Hair follicular keratinocyte (primary cell): ENCODE data around the gene TEKT5. TPM values are rescaled to one million over a fixed set of nuclear protein-coding genes. Genes with fewer than 3 reads are reported as not detected.

ENCODE experiments used
- total RNA-seq: library from RNA; depleted of rRNA; stranded (reverse); fragments of >200 nt; gene quantifications from 2 replicates; pipeline ENCODE4 v1.2.3, GENCODE V29; 2015

Gene TEKT5
- not detected in 2 replicates for total RNA-seq

DNA sequence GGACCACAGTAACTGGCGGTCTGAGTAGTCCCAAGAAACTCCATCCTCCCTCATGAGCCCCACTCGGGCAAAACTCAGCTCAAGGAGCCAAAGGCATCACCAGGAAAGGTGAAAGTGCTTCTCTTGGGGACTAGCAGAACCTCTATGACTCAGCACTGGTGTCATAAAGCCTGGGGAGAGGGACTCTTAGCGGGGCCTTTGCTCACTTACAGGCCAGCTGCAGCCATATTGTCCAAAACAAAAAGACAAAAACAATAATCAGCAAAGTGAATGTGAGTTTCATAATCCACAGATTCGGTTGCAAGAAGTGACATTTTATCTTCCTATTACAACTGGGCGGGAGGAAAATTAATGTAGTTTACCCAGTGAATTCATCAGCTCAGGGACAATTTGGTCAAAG, at the start of gene TEKT5:
Gene TEKT5 (minus strand): TSS at position 101 of the 400 bp plus-strand sequence. CDS start 57 bp downstream, at position 44.

DNA sequence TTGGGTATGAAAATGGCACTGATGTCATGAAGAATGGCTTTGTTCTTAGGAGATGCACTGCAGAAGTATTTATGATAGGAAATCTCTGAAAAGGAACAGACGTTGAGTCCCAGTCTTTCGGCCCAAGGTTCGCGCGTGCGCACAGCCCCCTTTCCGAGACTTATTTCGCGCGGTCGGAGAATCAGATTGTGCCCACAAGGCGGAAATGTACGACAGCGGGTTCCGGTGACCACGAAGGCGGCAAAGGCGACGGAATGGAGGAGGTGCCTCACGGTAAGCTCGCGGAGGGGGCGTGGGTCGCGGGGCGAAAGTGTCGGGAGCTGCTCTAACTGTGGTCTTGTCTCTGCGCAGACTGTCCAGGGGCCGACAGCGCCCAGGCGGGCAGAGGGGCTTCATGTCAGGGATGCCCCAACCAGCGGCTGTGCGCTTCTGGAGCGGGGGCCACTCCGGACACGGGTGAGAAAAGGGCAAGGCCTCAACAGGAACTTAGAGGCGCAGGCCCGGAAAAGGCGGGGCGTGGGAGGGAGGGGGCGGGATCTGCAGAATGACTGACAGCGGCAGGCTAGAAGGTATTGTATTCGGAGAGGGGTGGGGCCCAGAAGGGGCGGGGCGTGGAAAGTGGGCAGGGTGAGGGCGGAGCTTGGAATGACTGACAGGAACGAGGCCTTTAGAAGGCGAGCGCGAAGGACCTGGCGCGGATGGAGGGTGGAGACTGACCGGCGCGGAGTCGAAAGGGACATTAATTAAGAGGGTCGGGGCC, 49.1 kb upstream of the TEKT5 start, which contains the start of gene NUBP1:
Gene NUBP1 (plus strand): TSS at position 233 of the 760 bp plus-strand sequence. CDS start 22 bp downstream, at position 255.

DNA sequence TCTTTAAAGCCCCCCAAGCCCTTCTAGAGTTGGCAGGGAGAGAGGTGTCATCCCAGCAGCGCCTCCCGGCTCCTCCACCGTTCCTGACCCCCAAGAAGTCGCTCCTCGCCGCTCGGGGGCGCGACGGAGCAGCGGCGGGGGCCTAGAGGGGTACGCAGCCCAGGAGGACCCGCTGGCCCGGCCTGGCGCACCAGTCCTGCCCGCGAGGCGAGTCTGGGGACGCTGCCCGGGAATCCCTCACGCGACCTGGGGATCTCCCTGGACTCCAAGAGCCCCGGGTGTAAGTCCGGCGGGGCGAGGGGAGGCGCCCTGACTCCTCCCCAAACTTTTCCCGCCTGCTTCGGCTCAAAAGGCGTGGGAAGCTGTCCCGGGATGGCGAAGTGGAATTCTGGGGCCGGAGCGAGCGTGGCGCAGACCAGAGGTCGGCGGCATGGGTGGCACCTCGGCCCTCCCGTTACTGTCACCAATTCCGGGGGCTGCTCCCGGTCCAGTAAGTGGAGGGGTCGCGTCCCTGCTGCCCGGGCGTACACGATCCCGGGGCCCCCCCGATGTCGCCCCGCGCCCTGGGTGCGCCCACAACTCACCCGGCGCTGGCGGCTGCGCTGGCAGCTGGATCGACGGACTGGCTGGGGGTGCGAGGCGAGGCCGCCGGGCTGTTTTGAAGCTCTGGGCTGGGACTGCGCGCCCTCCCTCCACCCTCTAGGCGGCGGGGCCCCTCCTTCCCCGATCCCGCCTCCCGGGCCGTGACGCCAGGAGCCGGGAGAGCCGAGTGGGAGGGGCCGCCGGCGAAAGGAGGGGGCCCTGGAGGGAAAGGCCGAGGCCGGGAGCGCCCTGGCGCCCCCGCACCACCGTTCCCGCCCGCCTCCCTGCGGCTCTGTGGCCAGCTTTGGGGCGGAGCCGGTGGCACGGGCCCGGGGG, 114.5 kb downstream of the TEKT5 start, which contains the start of gene EMP2:
Gene EMP2 (minus strand): TSS at position 634 of the 918 bp plus-strand sequence. CDS start 32,981 bp downstream, outside the sequence.

Other genes starting within 250 kb of the TEKT5 start
- 17.0 and 23.0 TPM in 2 replicates for gene EMP2, start 114.3 kb downstream of the TEKT5 start, total RNA-seq
- 24.6 and 31.3 TPM in 2 replicates for gene NUBP1, start 48.9 kb upstream of the TEKT5 start, total RNA-seq
- not detected in 2 replicates for gene TVP23A, start 123.9 kb upstream of the TEKT5 start, total RNA-seq
- gene CIITA, start 182.3 kb upstream of the TEKT5 start, total RNA-seq = 0.04 TPM in 1 of 2 replicates, not detected in the other
- gene DEXI, start 247.5 kb upstream of the TEKT5 start, total RNA-seq = 82.4 and 82.9 TPM in 2 replicates
- 12.1 and 14.3 TPM in 2 replicates for gene CLEC16A, start 249.6 kb upstream of the TEKT5 start, total RNA-seq